ENCODE results near the gene EZH2. TPM values are rescaled to one million over a fixed set of nuclear protein-coding genes. Genes with fewer than 3 reads are reported as not detected.

Gene EZH2
- total and polyA plus RNA-seq, 9 donors, result 2.5 to 5.6 (median 4.0) TPM

DNA sequence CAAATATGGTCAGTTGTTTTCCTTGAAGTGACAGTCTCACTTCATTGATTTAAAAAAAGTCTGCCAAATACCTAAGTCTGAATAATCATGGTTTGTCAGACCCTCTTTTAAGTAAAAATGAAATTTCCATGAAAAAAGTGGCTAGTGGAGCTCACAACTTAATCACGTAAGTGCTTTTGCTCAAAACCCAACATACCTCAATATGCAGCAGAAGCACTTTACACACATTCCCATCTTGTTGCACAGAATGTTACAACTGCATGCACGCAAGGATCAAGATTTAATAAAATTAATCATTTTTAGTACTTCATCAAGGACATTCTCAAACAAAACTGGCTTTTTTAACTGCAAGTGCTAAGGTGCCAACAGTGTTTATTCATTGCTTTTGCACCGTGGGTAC is 21.6 kb downstream of the EZH2 start:
- Histone ChIP-seq H3K27ac (no peak overlapping the region), H3K4me1 (ENCODE audit: insufficient read depth) (no peaks in the 10 kb centered on the region), H3K4me3 (no peak overlapping the region), H3K9me3 (no peaks in the 10 kb centered on the region), H3K36me3 (no peaks in the 10 kb centered on the region), H3K27me3 (no peaks in the 10 kb centered on the region)
- 71 to 79% (median 75%) methylated on average over 3 of the region's 3 CpGs for WGBS, 3 donors
- DNase-seq, result no peak
- TF ChIP-seq POLR2A (IDR thresholded peaks at IDR 0.05) (no peak), EP300 (IDR thresholded peaks at IDR 0.05) (no peak)
- TF ChIP-seq, protein P1, sequence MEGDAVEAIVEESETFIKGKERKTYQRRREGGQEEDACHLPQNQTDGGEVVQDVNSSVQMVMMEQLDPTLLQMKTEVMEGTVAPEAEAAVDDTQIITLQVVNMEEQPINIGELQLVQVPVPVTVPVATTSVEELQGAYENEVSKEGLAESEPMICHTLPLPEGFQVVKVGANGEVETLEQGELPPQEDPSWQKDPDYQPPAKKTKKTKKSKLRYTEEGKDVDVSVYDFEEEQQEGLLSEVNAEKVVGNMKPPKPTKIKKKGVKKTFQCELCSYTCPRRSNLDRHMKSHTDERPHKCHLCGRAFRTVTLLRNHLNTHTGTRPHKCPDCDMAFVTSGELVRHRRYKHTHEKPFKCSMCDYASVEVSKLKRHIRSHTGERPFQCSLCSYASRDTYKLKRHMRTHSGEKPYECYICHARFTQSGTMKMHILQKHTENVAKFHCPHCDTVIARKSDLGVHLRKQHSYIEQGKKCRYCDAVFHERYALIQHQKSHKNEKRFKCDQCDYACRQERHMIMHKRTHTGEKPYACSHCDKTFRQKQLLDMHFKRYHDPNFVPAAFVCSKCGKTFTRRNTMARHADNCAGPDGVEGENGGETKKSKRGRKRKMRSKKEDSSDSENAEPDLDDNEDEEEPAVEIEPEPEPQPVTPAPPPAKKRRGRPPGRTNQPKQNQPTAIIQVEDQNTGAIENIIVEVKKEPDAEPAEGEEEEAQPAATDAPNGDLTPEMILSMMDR (IDR thresholded peaks at IDR 0.05), result no peak
- intact Hi-C loops (cut with DNase I), result no loop called here

- no peak overlapping the region for H3K27ac ChIP-seq
- no peaks in the 10 kb centered on the region for H3K27me3 ChIP-seq
- no peaks in the 10 kb centered on the region for H3K36me3 ChIP-seq
- WGBS, 3 donors, result 79 to 85% (median 79%) methylated on average over 2 of the region's 2 CpGs
- H3K4me3 ChIP-seq, result no peak overlapping the region
- DNase-seq, result no peak
- H3K4me1 ChIP-seq (ENCODE audit: insufficient read depth), result no peaks in the 10 kb centered on the region
- intact Hi-C loops (cut with DNase I), result no loop called here
- TF ChIP-seq POLR2A (IDR thresholded peaks at IDR 0.05) (no peak), EP300 (IDR thresholded peaks at IDR 0.05) (no peak)
- TF ChIP-seq, protein P1 (IDR thresholded peaks at IDR 0.05), result no peak
- H3K9me3 ChIP-seq, result no peaks in the 10 kb centered on the region
Measured at GRCh38 chr7:148858489-148858888, 25.6 kb downstream of the EZH2 start.

GRCh38 chr7:148856891-148857290 is 27.2 kb downstream of the EZH2 start:
- intact Hi-C loops (cut with DNase I), result no loop called here
- 72 to 84% (median 73%) methylated on average over 5 of the region's 5 CpGs for WGBS, 3 donors
- DNase-seq, result no peak
- Histone ChIP-seq H3K36me3 (no peaks in the 10 kb centered on the region), H3K4me1 (ENCODE audit: insufficient read depth) (no peaks in the 10 kb centered on the region), H3K9me3 (no peaks in the 10 kb centered on the region), H3K4me3 (no peak overlapping the region), H3K27ac (no peak overlapping the region), H3K27me3 (no peaks in the 10 kb centered on the region)
- TF ChIP-seq, protein P1 (IDR thresholded peaks at IDR 0.05), result no peak
- TF ChIP-seq POLR2A (IDR thresholded peaks at IDR 0.05) (no peak), EP300 (IDR thresholded peaks at IDR 0.05) (no peak)

DNA sequence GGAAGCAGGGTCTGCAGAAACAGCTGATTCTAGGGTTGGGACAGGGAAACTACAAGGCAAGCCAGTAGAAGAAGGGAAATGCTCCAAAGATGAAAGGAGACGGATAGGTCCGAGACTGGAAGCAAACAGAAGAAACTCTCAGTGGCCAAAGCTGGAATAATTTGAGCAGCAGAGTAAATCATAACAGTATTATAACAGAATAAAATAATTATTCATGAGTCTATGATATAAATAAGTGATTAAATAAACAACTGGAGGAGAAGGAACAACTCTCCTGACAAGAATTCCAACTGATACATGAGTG is 27.6 kb downstream of the EZH2 start:
- DNase-seq, result no peak
- TF ChIP-seq POLR2A (IDR thresholded peaks at IDR 0.05) (no peak), EP300 (IDR thresholded peaks at IDR 0.05) (no peak)
- TF ChIP-seq, protein P1 (IDR thresholded peaks at IDR 0.05), result peak in 1 of 3 donors; percentile 1
- Histone ChIP-seq H3K36me3 (no peaks in the 10 kb centered on the region), H3K9me3 (no peaks in the 10 kb centered on the region), H3K27me3 (no peaks in the 10 kb centered on the region), H3K4me3 (no peak overlapping the region), H3K4me1 (ENCODE audit: insufficient read depth) (no peaks in the 10 kb centered on the region), H3K27ac (no peak overlapping the region)
- intact Hi-C loops (cut with DNase I), result no loop called here
- WGBS, 3 donors, result 75 to 91% (median 83%) methylated on average over 2 of the region's 2 CpGs

DNA sequence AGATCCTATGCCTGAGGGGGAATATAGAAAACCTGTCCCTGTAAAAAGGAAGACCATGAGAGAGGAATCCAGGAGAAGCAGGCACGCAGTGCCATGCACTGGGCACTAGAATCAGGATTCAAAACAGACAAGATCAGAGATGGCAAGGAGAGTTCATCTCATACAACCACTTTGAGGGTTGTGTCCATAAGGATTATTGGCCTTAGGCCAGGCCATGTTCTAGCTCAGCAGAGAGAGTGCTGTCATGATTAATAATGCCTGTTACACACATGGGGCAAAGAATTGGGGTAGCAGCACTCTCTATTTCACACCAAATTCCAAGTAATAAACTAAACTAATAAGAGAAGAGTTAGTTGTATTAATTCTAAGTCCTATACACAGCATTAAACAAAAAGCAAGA is 29.1 kb downstream of the EZH2 start:
- H3K9me3 ChIP-seq, result no peaks in the 10 kb centered on the region
- no peak overlapping the region for H3K4me3 ChIP-seq
- TF ChIP-seq POLR2A (IDR thresholded peaks at IDR 0.05), result no peak
- no peak for TF ChIP-seq EP300 (IDR thresholded peaks at IDR 0.05)
- TF ChIP-seq, protein P1 (IDR thresholded peaks at IDR 0.05), result no peak
- no peaks in the 10 kb centered on the region for H3K36me3 ChIP-seq
- DNase-seq, result no peak
- H3K27me3 ChIP-seq, result no peaks in the 10 kb centered on the region
- intact Hi-C loops (cut with DNase I), result no loop called here
- H3K27ac ChIP-seq, result no peak overlapping the region
- no peaks in the 10 kb centered on the region for H3K4me1 ChIP-seq (ENCODE audit: insufficient read depth)
- 97 to 100% (median 100%) methylated on average over 1 of the region's 1 CpG for WGBS, 3 donors

Measured in ovary (tissue), 9 donors.